K562 (cell line): ENCODE data around the gene GLMP. TPM values are rescaled to one million over a fixed set of nuclear protein-coding genes. Genes with fewer than 3 reads are reported as not detected.

Source experiments
- BACH1 ChIP-seq: fragments of 200-800 bp; sonication (Bioruptor generic); IDR thresholded peaks from 2 replicates; pipeline ENCODE4 v1.6.1; 2016; ENCODE audit warnings: missing genetic modification characterization, missing compliant biosample characterization
- CCNT2 ChIP-seq: IDR thresholded peaks from 2 replicates; pipeline ENCODE4 v1.6.1; 2011; ENCODE audit warnings: borderline replicate concordance, low read depth, mild to moderate bottlenecking, moderate library complexity, mixed read lengths, low read length; ENCODE audit not compliant: insufficient read length; ENCODE audit errors: extremely low read depth
- EHMT2 ChIP-seq: fragments of 450-650 bp; IDR thresholded peaks from 2 replicates; pipeline ENCODE4 v1.6.1; 2018; ENCODE audit warnings: antibody characterized with exemption
- ELF4 ChIP-seq: fragments of 450-650 bp; formaldehyde crosslinking; IDR thresholded peaks from 2 replicates; pipeline ENCODE4 v1.4.0; 2022; ENCODE audit warnings: missing genetic modification characterization
- LARP7 ChIP-seq: fragments of 450-650 bp; IDR thresholded peaks from 2 replicates; pipeline ENCODE4 v1.6.1; 2016
- PRPF4 ChIP-seq: fragments of 200-400 bp; formaldehyde crosslinking; IDR thresholded peaks from one replicate; pipeline ENCODE4 v1.6.1; 2017; ENCODE audit warnings: low read length, low read depth, mild to moderate bottlenecking; ENCODE audit not compliant: insufficient read depth, poor library complexity, severe bottlenecking
- STAT5A ChIP-seq: IDR thresholded peaks from 2 replicates; pipeline ENCODE4 v1.6.1; 2012; ENCODE audit warnings: low read length, inconsistent platforms, borderline replicate concordance
- TAF7 ChIP-seq: fragments of 450-650 bp; IDR thresholded peaks from 2 replicates; pipeline ENCODE4 v1.6.1; 2016; ENCODE audit warnings: missing genetic modification characterization, missing compliant biosample characterization
- polyA plus RNA-seq, 8 experiments: library from polyadenylated mRNA; depleted of rRNA in 4 of 8; stranded (reverse) in 5 of 8; unstranded in 3 of 8; fragments of >200 nt; fragmentation: Nextera tagmentation in 2 of 8; fragmentation: Illumina TruSeq in 1 of 8; extraction: Ambion mirVana in 2 of 8; extraction: Trizol in 1 of 8; gene quantifications; 2 replicates each; pipeline versions ENCODE4 v1.2.1 to v1.2.3, GENCODE V29; 2011 to 2014; ENCODE audit warnings: inconsistent platforms in 1 of 8, missing spikeins in 1 of 8
- total RNA-seq, 7 experiments: library from RNA; depleted of rRNA in 6 of 7; stranded (reverse); fragments of >200 nt in 6 of 7; fragmentation: Illumina TruSeq in 2 of 7; extraction: Trizol in 2 of 7; gene quantifications; 2 replicates each; pipeline versions ENCODE4 v1.2.1 to v1.2.3, GENCODE V29; 2011 to 2021; ENCODE audit warnings: low replicate concordance in 1 of 7
- TF ChIP-seq, protein P1 (sequence below): fragments of 250-450 bp; sonication (Bioruptor Pico); IDR thresholded peaks from 2 replicates; pipeline ENCODE4 v1.4.0; 2020
- TF ChIP-seq, protein P2 (sequence below): sonication (generic); formaldehyde crosslinking; IDR thresholded peaks from 2 replicates; pipeline ENCODE4 v1.8.1; 2023; ENCODE audit warnings: mild to moderate bottlenecking, missing genetic modification reagents
- TF ChIP-seq, protein P3 (sequence below): sonication (generic); formaldehyde crosslinking; IDR thresholded peaks from 2 replicates; pipeline ENCODE4 v1.5.0; 2020; ENCODE audit warnings: missing genetic modification reagents
- TF ChIP-seq, protein P4 (sequence below), 3 experiments: IDR thresholded peaks in 2 of 3; conservative IDR thresholded peaks in 1 of 3; 2 replicates each; pipeline ENCODE4 v1.5.1; 2011 to 2012; ENCODE audit warnings: low read length in 3 of 3, mild to moderate bottlenecking in 3 of 3, control low read depth in 2 of 3, improper control_type of control experiment in 1 of 3, inconsistent platforms in 1 of 3, low read depth in 1 of 3, mixed read lengths in 1 of 3, moderate library complexity in 1 of 3; ENCODE audit not compliant: insufficient read depth in 2 of 3
- TF ChIP-seq, protein P5 (sequence below): sonication (generic); formaldehyde crosslinking; IDR thresholded peaks from 2 replicates; pipeline ENCODE4 v1.8.1; 2023; ENCODE audit warnings: mild to moderate bottlenecking, missing genetic modification reagents

Gene GLMP
- total and polyA plus RNA-seq, 9 of the 15 experiments (the other 6 are each of a cell fraction or from before 2014, with no cell fraction given), result 8.3 to 28.2 (median 22.4) TPM

DNA sequence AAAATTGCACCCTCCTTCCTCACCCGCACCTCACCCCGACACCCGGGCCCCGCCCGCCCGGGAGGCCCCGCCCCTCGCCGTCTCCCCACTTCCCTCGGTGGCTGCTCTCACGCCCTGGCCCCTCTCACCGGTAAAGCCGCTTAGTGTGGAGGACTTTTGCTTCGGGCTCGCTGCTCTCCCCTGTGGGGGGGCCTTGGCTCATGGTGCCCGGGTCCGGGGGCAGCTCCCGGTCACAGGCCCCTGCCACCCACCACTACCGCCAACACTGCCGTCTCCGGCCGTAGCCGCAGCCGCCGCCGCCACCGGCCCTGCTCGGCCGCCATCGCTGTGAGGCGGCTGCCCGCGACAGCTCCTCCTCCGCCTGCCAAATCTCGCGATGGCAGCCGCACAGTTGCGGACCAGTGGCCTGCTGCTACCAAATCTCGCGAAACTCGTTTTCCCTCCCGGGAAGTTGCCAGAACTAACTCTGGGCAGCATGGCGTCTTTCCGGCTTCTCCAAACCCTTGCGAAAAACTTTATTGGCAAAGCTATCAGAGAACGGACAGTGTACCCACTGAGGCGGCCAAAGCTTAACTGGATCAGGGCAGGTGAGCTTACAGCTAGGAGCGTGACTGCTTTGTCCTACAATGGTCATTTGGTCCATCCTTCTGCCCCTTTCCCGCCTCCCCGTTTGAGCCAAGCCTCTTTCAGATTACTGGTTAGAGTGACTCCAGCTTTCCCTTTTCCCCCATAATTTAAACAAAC, 12.8 kb downstream of the GLMP start, which contains the start of gene SMG5 (continued):
- TF ChIP-seq, protein P1, sequence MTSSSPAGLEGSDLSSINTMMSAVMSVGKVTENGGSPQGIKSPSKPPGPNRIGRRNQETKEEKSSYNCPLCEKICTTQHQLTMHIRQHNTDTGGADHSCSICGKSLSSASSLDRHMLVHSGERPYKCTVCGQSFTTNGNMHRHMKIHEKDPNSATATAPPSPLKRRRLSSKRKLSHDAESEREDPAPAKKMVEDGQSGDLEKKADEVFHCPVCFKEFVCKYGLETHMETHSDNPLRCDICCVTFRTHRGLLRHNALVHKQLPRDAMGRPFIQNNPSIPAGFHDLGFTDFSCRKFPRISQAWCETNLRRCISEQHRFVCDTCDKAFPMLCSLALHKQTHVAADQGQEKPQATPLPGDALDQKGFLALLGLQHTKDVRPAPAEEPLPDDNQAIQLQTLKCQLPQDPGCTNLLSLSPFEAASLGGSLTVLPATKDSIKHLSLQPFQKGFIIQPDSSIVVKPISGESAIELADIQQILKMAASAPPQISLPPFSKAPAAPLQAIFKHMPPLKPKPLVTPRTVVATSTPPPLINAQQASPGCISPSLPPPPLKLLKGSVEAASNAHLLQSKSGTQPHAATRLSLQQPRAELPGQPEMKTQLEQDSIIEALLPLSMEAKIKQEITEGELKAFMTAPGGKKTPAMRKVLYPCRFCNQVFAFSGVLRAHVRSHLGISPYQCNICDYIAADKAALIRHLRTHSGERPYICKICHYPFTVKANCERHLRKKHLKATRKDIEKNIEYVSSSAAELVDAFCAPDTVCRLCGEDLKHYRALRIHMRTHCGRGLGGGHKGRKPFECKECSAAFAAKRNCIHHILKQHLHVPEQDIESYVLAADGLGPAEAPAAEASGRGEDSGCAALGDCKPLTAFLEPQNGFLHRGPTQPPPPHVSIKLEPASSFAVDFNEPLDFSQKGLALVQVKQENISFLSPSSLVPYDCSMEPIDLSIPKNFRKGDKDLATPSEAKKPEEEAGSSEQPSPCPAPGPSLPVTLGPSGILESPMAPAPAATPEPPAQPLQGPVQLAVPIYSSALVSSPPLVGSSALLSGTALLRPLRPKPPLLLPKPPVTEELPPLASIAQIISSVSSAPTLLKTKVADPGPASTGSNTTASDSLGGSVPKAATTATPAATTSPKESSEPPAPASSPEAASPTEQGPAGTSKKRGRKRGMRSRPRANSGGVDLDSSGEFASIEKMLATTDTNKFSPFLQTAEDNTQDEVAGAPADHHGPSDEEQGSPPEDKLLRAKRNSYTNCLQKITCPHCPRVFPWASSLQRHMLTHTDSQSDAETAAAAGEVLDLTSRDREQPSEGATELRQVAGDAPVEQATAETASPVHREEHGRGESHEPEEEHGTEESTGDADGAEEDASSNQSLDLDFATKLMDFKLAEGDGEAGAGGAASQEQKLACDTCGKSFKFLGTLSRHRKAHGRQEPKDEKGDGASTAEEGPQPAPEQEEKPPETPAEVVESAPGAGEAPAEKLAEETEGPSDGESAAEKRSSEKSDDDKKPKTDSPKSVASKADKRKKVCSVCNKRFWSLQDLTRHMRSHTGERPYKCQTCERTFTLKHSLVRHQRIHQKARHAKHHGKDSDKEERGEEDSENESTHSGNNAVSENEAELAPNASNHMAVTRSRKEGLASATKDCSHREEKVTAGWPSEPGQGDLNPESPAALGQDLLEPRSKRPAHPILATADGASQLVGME (CRISPR knock-in tag), result no peak
- TF ChIP-seq CCNT2, result peak; percentile 73
- TF ChIP-seq EHMT2, result no peak
- TF ChIP-seq, protein P2, sequence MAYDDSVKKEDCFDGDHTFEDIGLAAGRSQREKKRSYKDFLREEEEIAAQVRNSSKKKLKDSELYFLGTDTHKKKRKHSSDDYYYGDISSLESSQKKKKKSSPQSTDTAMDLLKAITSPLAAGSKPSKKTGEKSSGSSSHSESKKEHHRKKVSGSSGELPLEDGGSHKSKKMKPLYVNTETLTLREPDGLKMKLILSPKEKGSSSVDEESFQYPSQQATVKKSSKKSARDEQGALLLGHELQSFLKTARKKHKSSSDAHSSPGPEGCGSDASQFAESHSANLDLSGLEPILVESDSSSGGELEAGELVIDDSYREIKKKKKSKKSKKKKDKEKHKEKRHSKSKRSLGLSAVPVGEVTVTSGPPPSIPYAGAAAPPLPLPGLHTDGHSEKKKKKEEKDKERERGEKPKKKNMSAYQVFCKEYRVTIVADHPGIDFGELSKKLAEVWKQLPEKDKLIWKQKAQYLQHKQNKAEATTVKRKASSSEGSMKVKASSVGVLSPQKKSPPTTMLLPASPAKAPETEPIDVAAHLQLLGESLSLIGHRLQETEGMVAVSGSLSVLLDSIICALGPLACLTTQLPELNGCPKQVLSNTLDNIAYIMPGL (CRISPR knock-in tag), result no peak
- TF ChIP-seq, protein P3, sequence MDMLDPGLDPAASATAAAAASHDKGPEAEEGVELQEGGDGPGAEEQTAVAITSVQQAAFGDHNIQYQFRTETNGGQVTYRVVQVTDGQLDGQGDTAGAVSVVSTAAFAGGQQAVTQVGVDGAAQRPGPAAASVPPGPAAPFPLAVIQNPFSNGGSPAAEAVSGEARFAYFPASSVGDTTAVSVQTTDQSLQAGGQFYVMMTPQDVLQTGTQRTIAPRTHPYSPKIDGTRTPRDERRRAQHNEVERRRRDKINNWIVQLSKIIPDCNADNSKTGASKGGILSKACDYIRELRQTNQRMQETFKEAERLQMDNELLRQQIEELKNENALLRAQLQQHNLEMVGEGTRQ (CRISPR knock-in tag), result no peak
- TF ChIP-seq ELF4 (CRISPR knock-in tag), result 0 out of 2 replicates have a peak, but pooled peaks have one; percentile 52
- TF ChIP-seq, protein P4, sequence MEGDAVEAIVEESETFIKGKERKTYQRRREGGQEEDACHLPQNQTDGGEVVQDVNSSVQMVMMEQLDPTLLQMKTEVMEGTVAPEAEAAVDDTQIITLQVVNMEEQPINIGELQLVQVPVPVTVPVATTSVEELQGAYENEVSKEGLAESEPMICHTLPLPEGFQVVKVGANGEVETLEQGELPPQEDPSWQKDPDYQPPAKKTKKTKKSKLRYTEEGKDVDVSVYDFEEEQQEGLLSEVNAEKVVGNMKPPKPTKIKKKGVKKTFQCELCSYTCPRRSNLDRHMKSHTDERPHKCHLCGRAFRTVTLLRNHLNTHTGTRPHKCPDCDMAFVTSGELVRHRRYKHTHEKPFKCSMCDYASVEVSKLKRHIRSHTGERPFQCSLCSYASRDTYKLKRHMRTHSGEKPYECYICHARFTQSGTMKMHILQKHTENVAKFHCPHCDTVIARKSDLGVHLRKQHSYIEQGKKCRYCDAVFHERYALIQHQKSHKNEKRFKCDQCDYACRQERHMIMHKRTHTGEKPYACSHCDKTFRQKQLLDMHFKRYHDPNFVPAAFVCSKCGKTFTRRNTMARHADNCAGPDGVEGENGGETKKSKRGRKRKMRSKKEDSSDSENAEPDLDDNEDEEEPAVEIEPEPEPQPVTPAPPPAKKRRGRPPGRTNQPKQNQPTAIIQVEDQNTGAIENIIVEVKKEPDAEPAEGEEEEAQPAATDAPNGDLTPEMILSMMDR (IDR thresholded peaks at IDR 0.05 in 2 of 3, conservative IDR thresholded peaks at IDR 0.05 in 1 of 3; ENCODE audit: insufficient read depth in 2 of 3, low read depth in 1 of 3, low read length in 3 of 3), result peak in 1 of 3 experiments; percentile 39; a peak in 2 of 6 replicates
- TF ChIP-seq PRPF4, result peak; percentile 63
- TF ChIP-seq BACH1 (tag), result 0 out of 2 replicates have a peak, but pooled peaks have one; percentile 25
- peak; percentile 20; the same call in 1 of the 2 replicates for TF ChIP-seq STAT5A
- peak; percentile 94 for TF ChIP-seq TAF7 (tag)
- 0 out of 2 replicates have a peak, but pooled peaks have one; percentile 5 for TF ChIP-seq LARP7
- TF ChIP-seq, protein P5, sequence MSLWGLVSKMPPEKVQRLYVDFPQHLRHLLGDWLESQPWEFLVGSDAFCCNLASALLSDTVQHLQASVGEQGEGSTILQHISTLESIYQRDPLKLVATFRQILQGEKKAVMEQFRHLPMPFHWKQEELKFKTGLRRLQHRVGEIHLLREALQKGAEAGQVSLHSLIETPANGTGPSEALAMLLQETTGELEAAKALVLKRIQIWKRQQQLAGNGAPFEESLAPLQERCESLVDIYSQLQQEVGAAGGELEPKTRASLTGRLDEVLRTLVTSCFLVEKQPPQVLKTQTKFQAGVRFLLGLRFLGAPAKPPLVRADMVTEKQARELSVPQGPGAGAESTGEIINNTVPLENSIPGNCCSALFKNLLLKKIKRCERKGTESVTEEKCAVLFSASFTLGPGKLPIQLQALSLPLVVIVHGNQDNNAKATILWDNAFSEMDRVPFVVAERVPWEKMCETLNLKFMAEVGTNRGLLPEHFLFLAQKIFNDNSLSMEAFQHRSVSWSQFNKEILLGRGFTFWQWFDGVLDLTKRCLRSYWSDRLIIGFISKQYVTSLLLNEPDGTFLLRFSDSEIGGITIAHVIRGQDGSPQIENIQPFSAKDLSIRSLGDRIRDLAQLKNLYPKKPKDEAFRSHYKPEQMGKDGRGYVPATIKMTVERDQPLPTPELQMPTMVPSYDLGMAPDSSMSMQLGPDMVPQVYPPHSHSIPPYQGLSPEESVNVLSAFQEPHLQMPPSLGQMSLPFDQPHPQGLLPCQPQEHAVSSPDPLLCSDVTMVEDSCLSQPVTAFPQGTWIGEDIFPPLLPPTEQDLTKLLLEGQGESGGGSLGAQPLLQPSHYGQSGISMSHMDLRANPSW (CRISPR knock-in tag), result 0 out of 2 replicates have a peak, but pooled peaks have one; percentile 66
